Suprapubic skin (tissue), 4 donors: ENCODE results near the gene CYP2J2. TPM values are rescaled to one million over a fixed set of nuclear protein-coding genes. Genes with fewer than 3 reads are reported as not detected.
"Not testable (repeated sequence)": the region's sequence is repeated elsewhere in the genome, so short reads cannot be mapped to it uniquely, and the experiment has no call there.

Experiments used
- DNase-seq, 2 donors: peaks; one replicate each; pipeline ENCODE4 v3.0.0-alpha.2; 2019; ENCODE audit warnings: low spot score in 2 of 2
- H3K27ac ChIP-seq: fragments of 200-600 bp; sonication (generic); one replicate; pipeline ENCODE4 v1.5.1; 2019
- H3K27me3 ChIP-seq: fragments of 200-600 bp; sonication (generic); one replicate; pipeline ENCODE4 v1.5.1; 2019
- H3K36me3 ChIP-seq: fragments of 200-600 bp; sonication (generic); one replicate; pipeline ENCODE4 v1.5.1; 2019
- H3K4me1 ChIP-seq: fragments of 200-600 bp; sonication (generic); one replicate; pipeline ENCODE4 v1.5.1; 2019
- H3K4me3 ChIP-seq: fragments of 200-600 bp; sonication (generic); one replicate; pipeline ENCODE4 v1.5.1; 2019; ENCODE audit warnings: mild to moderate bottlenecking
- H3K9me3 ChIP-seq: fragments of 200-600 bp; sonication (generic); one replicate; pipeline ENCODE4 v1.5.1; 2019
- CTCF ChIP-seq, 2 donors: fragments of 200-600 bp in 1 of 2; fragments of 450-650 bp in 1 of 2; sonication (generic) in 1 of 2; IDR thresholded peaks; one replicate each; pipeline ENCODE4 v1.5.1; 2016 to 2019; ENCODE audit warnings: antibody characterized with exemption in 2 of 2, mild to moderate bottlenecking in 1 of 2, moderate library complexity in 1 of 2
- EP300 ChIP-seq: sonication (generic); formaldehyde crosslinking; IDR thresholded peaks from one replicate; pipeline ENCODE4 v1.6.1; 2017; ENCODE audit warnings: antibody characterized with exemption
- POLR2A ChIP-seq, 2 donors: fragments of 450-650 bp; IDR thresholded peaks; one replicate each; pipeline ENCODE4 v1.6.1; 2017; ENCODE audit warnings: antibody characterized with exemption in 2 of 2, mild to moderate bottlenecking in 2 of 2, moderate library complexity in 2 of 2
- POLR2AphosphoS5 ChIP-seq, 3 donors: sonication (generic); formaldehyde crosslinking; IDR thresholded peaks; one replicate each; pipeline ENCODE4 v1.6.1; 2017; ENCODE audit warnings: antibody characterized with exemption in 3 of 3
- WGBS: methylation state at CpG from one replicate; pipeline ENCODE4 v1.1.5; 2018; 5-methylcytosine and 5-hydroxymethylcytosine counted together
- total RNA-seq, 4 donors: library from RNA; depleted of rRNA; stranded (reverse); fragments of >200 nt; gene quantifications; one replicate each; pipeline ENCODE4 v1.1.0, GENCODE V29; 2016

Gene CYP2J2
- total RNA-seq, 4 donors from 2014 or later, result 5.5 to 16.9 (median 14.8) TPM

- Histone ChIP-seq H3K4me1 (no peaks in the 10 kb centered on the region), H3K27ac (no peak overlapping the region), H3K9me3 (no peaks in the 10 kb centered on the region), H3K4me3 (no peak overlapping the region), H3K27me3 (no peaks in the 10 kb centered on the region), H3K36me3 (no peaks in the 10 kb centered on the region)
- no peak for DNase-seq
- WGBS, result 77% methylated on average over 10 of the region's 10 CpGs
- TF ChIP-seq POLR2AphosphoS5 (IDR thresholded peaks at IDR 0.05) (no peak), EP300 (no peak), POLR2A (IDR thresholded peaks at IDR 0.05) (no peak), CTCF (IDR thresholded peaks at IDR 0.05) (no peak)
Observed at GRCh38 chr1:59917026-59917784, 9.4 kb downstream of the CYP2J2 start.

- no peaks in the 10 kb centered on the region for H3K36me3 ChIP-seq
- H3K27me3 ChIP-seq, result no peaks in the 10 kb centered on the region
- no peak overlapping the region for H3K27ac ChIP-seq
- no peaks in the 10 kb centered on the region for H3K9me3 ChIP-seq
- 29% methylated on average over 1 of the region's 1 CpG for WGBS
- DNase-seq, result no peak
- no peak overlapping the region for H3K4me3 ChIP-seq
- no peaks in the 10 kb centered on the region for H3K4me1 ChIP-seq
- no peak for TF ChIP-seq POLR2A (IDR thresholded peaks at IDR 0.05)
- TF ChIP-seq POLR2AphosphoS5 (IDR thresholded peaks at IDR 0.05), result no peak
- TF ChIP-seq EP300, result no peak
- no peak for TF ChIP-seq CTCF (IDR thresholded peaks at IDR 0.05)
Observed at GRCh38 chr1:59915516-59915915, 11.1 kb downstream of the CYP2J2 start.

GRCh38 chr1:59914791-59915286, 11.7 kb downstream of the CYP2J2 start:
- WGBS, result 74% methylated on average over 7 of the region's 7 CpGs
- not testable (repeated sequence) for H3K9me3 ChIP-seq, H3K4me3 ChIP-seq, DNase-seq, H3K36me3 ChIP-seq, H3K27ac ChIP-seq, H3K27me3 ChIP-seq, H3K4me1 ChIP-seq

- Histone ChIP-seq H3K27me3 (no peaks in the 10 kb centered on the region), H3K9me3 (no peaks in the 10 kb centered on the region), H3K4me1 (no peaks in the 10 kb centered on the region), H3K4me3 (no peak overlapping the region), H3K27ac (no peak overlapping the region), H3K36me3 (no peaks in the 10 kb centered on the region)
- DNase-seq, result no peak
- WGBS, result 100% methylated on average over 2 of the region's 2 CpGs
- TF ChIP-seq POLR2A (IDR thresholded peaks at IDR 0.05), result no peak
- no peak for TF ChIP-seq EP300
- TF ChIP-seq POLR2AphosphoS5 (IDR thresholded peaks at IDR 0.05), result no peak
- TF ChIP-seq CTCF (IDR thresholded peaks at IDR 0.05), result no peak
Observed at GRCh38 chr1:59908682-59909081, 17.9 kb downstream of the CYP2J2 start.

- H3K27me3 ChIP-seq, result no peaks in the 10 kb centered on the region
- H3K9me3 ChIP-seq, result no peaks in the 10 kb centered on the region
- TF ChIP-seq CTCF (IDR thresholded peaks at IDR 0.05), result no peak
- no peak for TF ChIP-seq EP300
- TF ChIP-seq POLR2AphosphoS5 (IDR thresholded peaks at IDR 0.05), result no peak
- no peak for TF ChIP-seq POLR2A (IDR thresholded peaks at IDR 0.05)
- no peak overlapping the region for H3K4me3 ChIP-seq
- H3K36me3 ChIP-seq, result no peaks in the 10 kb centered on the region
- DNase-seq, result no peak
- no peak overlapping the region for H3K27ac ChIP-seq
- 85% methylated on average over 2 of the region's 2 CpGs for WGBS
- no peaks in the 10 kb centered on the region for H3K4me1 ChIP-seq
Observed at GRCh38 chr1:59908084-59908483, 18.5 kb downstream of the CYP2J2 start.
